H1 (cell line): ENCODE results near the gene MCAT.

ENCODE experiments used
- PHF8 ChIP-seq: fragments of 200-600 bp; sonication (generic); conservative IDR thresholded peaks from 2 replicates; pipeline ENCODE4 v1.7.1; 2012; ENCODE audit warnings: low read depth, mild to moderate bottlenecking, inconsistent platforms, low read length, moderate library complexity
- SP1 ChIP-seq: IDR thresholded peaks from 2 replicates; pipeline ENCODE4 v1.6.1; 2011; ENCODE audit warnings: low read depth, low read length
- TF ChIP-seq, protein P1 (sequence below): IDR thresholded peaks from 2 replicates; pipeline ENCODE4 v1.6.1; 2011; ENCODE audit warnings: low read length, improper control_type of control experiment

DNA sequence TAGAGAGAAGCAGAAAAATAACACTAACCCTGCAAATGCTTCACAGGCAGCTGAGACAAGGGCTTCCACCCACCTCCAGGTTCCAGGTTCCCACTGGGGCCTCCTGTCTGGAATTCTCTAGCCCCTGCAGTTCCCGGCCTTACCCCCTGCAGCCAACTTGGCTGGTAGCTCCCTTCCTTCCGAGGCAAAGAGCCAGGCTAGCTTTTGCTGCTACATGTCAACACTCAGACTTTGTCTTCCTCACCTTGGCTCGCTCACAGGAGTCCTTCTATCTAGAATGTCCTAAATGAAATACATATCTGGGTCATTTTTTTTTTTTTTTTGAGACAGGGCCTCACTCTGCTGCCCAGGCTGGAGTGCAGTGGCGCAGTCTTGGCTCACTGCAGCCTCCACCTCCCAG is 44.1 kb downstream of the MCAT start:
- TF ChIP-seq, protein P1, sequence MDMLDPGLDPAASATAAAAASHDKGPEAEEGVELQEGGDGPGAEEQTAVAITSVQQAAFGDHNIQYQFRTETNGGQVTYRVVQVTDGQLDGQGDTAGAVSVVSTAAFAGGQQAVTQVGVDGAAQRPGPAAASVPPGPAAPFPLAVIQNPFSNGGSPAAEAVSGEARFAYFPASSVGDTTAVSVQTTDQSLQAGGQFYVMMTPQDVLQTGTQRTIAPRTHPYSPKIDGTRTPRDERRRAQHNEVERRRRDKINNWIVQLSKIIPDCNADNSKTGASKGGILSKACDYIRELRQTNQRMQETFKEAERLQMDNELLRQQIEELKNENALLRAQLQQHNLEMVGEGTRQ = no peak
- TF ChIP-seq SP1 = no peak
- no peak for TF ChIP-seq PHF8
